Neural progenitor cell (in vitro differentiated cells): ENCODE measurements around the gene PPFIBP1. TPM values are rescaled to one million over a fixed set of nuclear protein-coding genes. Genes with fewer than 3 reads are reported as not detected.

Experiments
- DNase-seq: peaks from one replicate; pipeline ENCODE4 v3.0.0-alpha.2; 2016; ENCODE audit warnings: low spot score
- H2AFZ ChIP-seq: fragments of 200-600 bp; sonication (generic); replicated peaks from 2 replicates; pipeline ENCODE4 v1.6.1; 2016; ENCODE audit warnings: antibody characterized with exemption
- H3F3A ChIP-seq: fragments of 200-600 bp; sonication (generic); 2 replicates; pipeline ENCODE4 v1.6.1; 2016; ENCODE audit warnings: antibody characterized with exemption, low read depth
- H3K27ac ChIP-seq: fragments of 200-600 bp; sonication (generic); 2 replicates; pipeline ENCODE4 v1.5.1; 2016; ENCODE audit warnings: mild to moderate bottlenecking
- H3K27me3 ChIP-seq: fragments of 200-600 bp; sonication (generic); 2 replicates; pipeline ENCODE4 v1.6.1; 2016; ENCODE audit warnings: mild to moderate bottlenecking, moderate library complexity
- H3K36me3 ChIP-seq: fragments of 200-600 bp; sonication (generic); 2 replicates; pipeline ENCODE4 v1.5.1; 2016
- H3K4me1 ChIP-seq: fragments of 200-600 bp; sonication (generic); 2 replicates; pipeline ENCODE4 v1.6.1; 2016; ENCODE audit warnings: mixed run types
- H3K4me2 ChIP-seq: fragments of 200-600 bp; sonication (generic); 2 replicates; pipeline ENCODE4 v1.6.1; 2016
- H3K4me3 ChIP-seq: fragments of 200-600 bp; sonication (generic); 2 replicates; pipeline ENCODE4 v1.5.1; 2016
- H3K79me2 ChIP-seq: fragments of 200-600 bp; sonication (generic); 2 replicates; pipeline ENCODE4 v1.6.1; 2016; ENCODE audit warnings: low read depth
- H3K9ac ChIP-seq: fragments of 200-600 bp; sonication (generic); 2 replicates; pipeline ENCODE4 v1.6.1; 2016
- H3K9me3 ChIP-seq: fragments of 200-600 bp; sonication (generic); 2 replicates; pipeline ENCODE4 v1.5.1; 2016; ENCODE audit warnings: low read depth
- H4K20me1 ChIP-seq: fragments of 200-600 bp; sonication (generic); 2 replicates; pipeline ENCODE4 v1.6.1; 2016; ENCODE audit warnings: low read depth
- H3K27ac Mint-ChIP-seq: 3 replicates; pipeline ENCODE4 v1.8.0; 2021; ENCODE audit warnings: mixed read lengths
- H3K27me3 Mint-ChIP-seq: 2 replicates; pipeline ENCODE4 v1.8.0; 2022; ENCODE audit warnings: low read depth, mild to moderate bottlenecking, inconsistent platforms, moderate library complexity, mixed read lengths; ENCODE audit not compliant: insufficient read depth
- H3K36me3 Mint-ChIP-seq: 3 replicates; pipeline ENCODE4 v1.8.0; 2021; ENCODE audit warnings: mixed read lengths
- H3K4me1 Mint-ChIP-seq: 3 replicates; pipeline ENCODE4 v1.8.0; 2021; ENCODE audit warnings: mixed read lengths
- H3K4me3 Mint-ChIP-seq: 3 replicates; pipeline ENCODE4 v1.8.0; 2021; ENCODE audit warnings: mild to moderate bottlenecking, moderate library complexity, mixed read lengths
- H3K9me3 Mint-ChIP-seq: 3 replicates; pipeline ENCODE4 v1.8.0; 2020; ENCODE audit warnings: mixed read lengths
- CTCF ChIP-seq: fragments of 200-600 bp; sonication (generic); IDR thresholded peaks from 2 replicates; pipeline ENCODE4 v1.5.1; 2017; ENCODE audit warnings: antibody characterized with exemption, mild to moderate bottlenecking
- EZH2 ChIP-seq: fragments of 200-600 bp; sonication (generic); IDR thresholded peaks from 2 replicates; pipeline ENCODE4 v1.6.1; 2017; ENCODE audit warnings: antibody characterized with exemption, mild to moderate bottlenecking, moderate library complexity
- EZH2phosphoT487 ChIP-seq: fragments of 200-600 bp; sonication (generic); IDR thresholded peaks from 2 replicates; pipeline ENCODE4 v1.6.1; 2017; ENCODE audit warnings: antibody characterized with exemption
- total RNA-seq: library from RNA; depleted of rRNA; stranded (reverse); fragments of >200 nt; gene quantifications from 2 replicates; pipeline ENCODE4 v1.2.3, GENCODE V29; 2015; ENCODE audit warnings: low replicate concordance

Gene PPFIBP1
- total RNA-seq, 1 donor from 2014 or later, result 61.7 TPM

DNA sequence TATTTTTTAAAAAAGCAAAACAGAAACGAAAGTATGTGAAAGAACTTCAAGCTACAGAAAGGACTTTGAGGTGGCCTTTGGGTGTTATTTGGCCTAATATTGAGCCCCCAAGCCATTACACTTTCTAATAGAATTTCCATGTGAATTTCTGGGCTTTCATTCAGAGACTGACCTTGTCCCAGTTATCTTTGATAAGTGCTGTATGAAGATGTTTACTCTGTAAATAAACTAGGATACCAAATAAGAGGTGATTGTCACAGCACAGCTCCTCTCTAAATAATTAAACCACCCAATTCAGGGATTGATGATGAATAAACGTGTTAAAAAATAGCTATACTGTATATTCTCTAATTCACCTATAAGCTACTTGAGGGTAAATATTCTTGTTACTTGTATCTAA lies 32.8 kb upstream of the PPFIBP1 start:
- H3K36me3 Mint-ChIP-seq, result no peaks in the 10 kb centered on the region
- TF ChIP-seq EZH2, result no peak
- no peak for TF ChIP-seq EZH2phosphoT487
- no peak for TF ChIP-seq CTCF
- H3K27ac ChIP-seq, result no peak overlapping the region

DNA sequence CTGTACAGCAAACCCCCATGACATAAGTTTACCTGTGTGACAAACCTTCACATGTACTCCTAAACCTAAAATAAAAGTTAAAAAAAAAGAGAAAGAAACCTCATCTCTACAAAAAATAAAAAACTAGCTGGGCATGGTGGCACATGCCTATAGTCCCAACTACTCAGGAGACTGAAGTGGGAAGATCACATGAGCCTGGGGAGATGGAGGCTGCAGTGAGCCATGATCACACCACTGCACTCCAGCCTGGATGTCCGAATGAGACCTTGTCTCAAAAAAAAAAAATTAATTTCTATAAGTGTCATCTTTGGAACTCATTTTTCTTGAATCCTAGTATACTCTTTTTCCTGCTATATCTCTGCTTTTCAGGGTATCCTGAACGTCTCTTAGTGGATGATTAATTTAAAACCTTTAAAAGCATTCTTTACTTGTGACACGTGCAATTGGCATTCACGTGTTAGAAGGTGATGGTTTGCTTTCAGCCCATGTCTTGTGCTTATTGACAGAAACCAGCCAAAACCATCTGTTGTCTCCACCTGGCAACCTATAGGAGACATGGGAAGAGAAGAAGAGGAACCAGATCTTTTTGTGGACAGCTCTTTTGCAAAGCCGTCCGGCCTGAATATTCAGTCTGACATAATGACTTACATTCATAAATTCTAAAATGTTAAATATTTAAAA lies 30.6 kb upstream of the PPFIBP1 start:
- no peak overlapping the region for H3K4me2 ChIP-seq
- no peak overlapping the region for H3K9ac ChIP-seq
- no peaks in the 10 kb centered on the region for H3K9me3 ChIP-seq
- peaks cover 8% of the 10 kb centered on the region for H3K27me3 Mint-ChIP-seq
- no peaks in the 10 kb centered on the region for H3K27me3 ChIP-seq
- no peaks in the 10 kb centered on the region for H3K36me3 ChIP-seq
- no peaks in the 10 kb centered on the region for H3K4me1 ChIP-seq
- H3K27ac ChIP-seq, result no peak overlapping the region
- no peak overlapping the region for H3K4me3 Mint-ChIP-seq
- H3K36me3 Mint-ChIP-seq, result no peaks in the 10 kb centered on the region
- H3F3A ChIP-seq, result no peaks in the 10 kb centered on the region
- no peaks in the 10 kb centered on the region for H3K9me3 Mint-ChIP-seq
- no peaks in the 10 kb centered on the region for H3K4me1 Mint-ChIP-seq
- no peak overlapping the region for H3K27ac Mint-ChIP-seq
- H3K4me3 ChIP-seq, result no peak overlapping the region
- no peak for TF ChIP-seq EZH2
- no peak for TF ChIP-seq CTCF
- TF ChIP-seq EZH2phosphoT487, result no peak
- no peak for DNase-seq
- H2AFZ ChIP-seq, result no peak overlapping the region
- no peaks in the 10 kb centered on the region for H3K79me2 ChIP-seq
- H4K20me1 ChIP-seq, result no peaks in the 10 kb centered on the region

More for the DNA sequence above, 32.8 kb upstream of the PPFIBP1 start:
- H3K4me3 ChIP-seq, result no peak overlapping the region
- Mint-ChIP-seq H3K27me3 (peaks cover 8% of the 10 kb centered on the region), H3K27ac (no peak overlapping the region), H3K9me3 (no peaks in the 10 kb centered on the region), H3K4me3 (no peak overlapping the region), H3K4me1 (no peaks in the 10 kb centered on the region)
- no peaks in the 10 kb centered on the region for H3K27me3 ChIP-seq
- H3K4me2 ChIP-seq, result no peak overlapping the region
- H2AFZ ChIP-seq, result no peak overlapping the region
- H3K79me2 ChIP-seq, result no peaks in the 10 kb centered on the region
- H3K9me3 ChIP-seq, result no peaks in the 10 kb centered on the region
- H3K4me1 ChIP-seq, result no peaks in the 10 kb centered on the region
- H4K20me1 ChIP-seq, result no peaks in the 10 kb centered on the region
- no peaks in the 10 kb centered on the region for H3F3A ChIP-seq
- H3K36me3 ChIP-seq, result no peaks in the 10 kb centered on the region
- H3K9ac ChIP-seq, result no peak overlapping the region
- no peak for DNase-seq

- Mint-ChIP-seq H3K27me3 (peaks cover 3% of the 10 kb centered on the region), H3K9me3 (no peaks in the 10 kb centered on the region), H3K27ac (no peak overlapping the region), H3K4me1 (no peaks in the 10 kb centered on the region), H3K36me3 (no peaks in the 10 kb centered on the region), H3K4me3 (no peak overlapping the region)
- no peaks in the 10 kb centered on the region for H3K79me2 ChIP-seq
- H3F3A ChIP-seq, result no peaks in the 10 kb centered on the region
- H3K36me3 ChIP-seq, result no peaks in the 10 kb centered on the region
- H3K4me3 ChIP-seq, result no peak overlapping the region
- no peaks in the 10 kb centered on the region for H3K4me1 ChIP-seq
- H4K20me1 ChIP-seq, result no peaks in the 10 kb centered on the region
- no peak overlapping the region for H3K4me2 ChIP-seq
- no peak overlapping the region for H3K27ac ChIP-seq
- no peak overlapping the region for H2AFZ ChIP-seq
- TF ChIP-seq EZH2 (no peak), EZH2phosphoT487 (no peak), CTCF (no peak)
- no peak overlapping the region for H3K9ac ChIP-seq
- H3K9me3 ChIP-seq, result no peaks in the 10 kb centered on the region
- no peaks in the 10 kb centered on the region for H3K27me3 ChIP-seq
- DNase-seq, result no peak
Observed at GRCh38 chr12:27497446-27497845, 26.6 kb upstream of the PPFIBP1 start.
